Measurements from ENCODE around the gene NTSR1. TPM values are rescaled to one million over a fixed set of nuclear protein-coding genes. Genes with fewer than 3 reads are reported as not detected.

Gene NTSR1
- total RNA-seq, 2 donors from 2014 or later, result not detected

DNA sequence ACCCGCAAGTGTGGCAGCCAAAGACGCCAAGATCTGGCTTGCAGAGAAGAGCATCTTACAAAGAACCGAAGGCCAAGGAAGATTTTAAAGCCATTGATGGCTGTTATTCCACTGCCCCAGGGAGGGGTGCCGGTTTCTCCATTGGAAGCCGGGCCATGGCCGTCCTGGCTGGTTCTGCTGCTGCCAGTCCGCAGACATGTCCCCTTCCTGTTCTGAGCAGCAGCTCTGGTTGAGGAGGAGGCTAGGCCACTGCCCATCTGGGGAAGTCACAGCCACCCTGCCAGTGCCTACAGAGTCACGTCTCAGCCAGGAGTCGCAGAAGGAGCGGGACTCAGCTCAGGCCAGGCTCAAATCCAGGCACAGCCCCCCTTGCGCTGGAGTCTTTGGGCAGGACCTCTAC, 45.0 kb downstream of the NTSR1 start:
- H3K27ac Mint-ChIP-seq, result peak overlapping the region in 1 of 2 donors; percentile 40
- ATAC-seq (no peak), DNase-seq (ENCODE audit: low spot score) (no peak)
- no peaks in the 10 kb centered on the region for H3K9me3 Mint-ChIP-seq
- H3K27me3 Mint-ChIP-seq, result peaks cover 0 to 2% of the 10 kb centered on the region in 2 donors
- no peaks in the 10 kb centered on the region for H3K36me3 Mint-ChIP-seq
- H3K4me3 Mint-ChIP-seq, result no peak overlapping the region
- peaks cover 0 to 2% of the 10 kb centered on the region in 2 donors for H3K4me1 Mint-ChIP-seq (ENCODE audit: low read depth in 2 of 2)

GRCh38 chr20:62754122-62754990, 45.7 kb downstream of the NTSR1 start:
- ATAC-seq (peak in 1 of 2 donors; percentile 18), DNase-seq (ENCODE audit: low spot score) (no peak)
- Mint-ChIP-seq H3K27ac (no peak overlapping the region), H3K9me3 (no peaks in the 10 kb centered on the region), H3K27me3 (peaks cover 0 to 2% of the 10 kb centered on the region in 2 donors), H3K4me1 (ENCODE audit: low read depth in 2 of 2) (peaks cover 0 to 2% of the 10 kb centered on the region in 2 donors), H3K4me3 (no peak overlapping the region), H3K36me3 (no peaks in the 10 kb centered on the region)

DNA sequence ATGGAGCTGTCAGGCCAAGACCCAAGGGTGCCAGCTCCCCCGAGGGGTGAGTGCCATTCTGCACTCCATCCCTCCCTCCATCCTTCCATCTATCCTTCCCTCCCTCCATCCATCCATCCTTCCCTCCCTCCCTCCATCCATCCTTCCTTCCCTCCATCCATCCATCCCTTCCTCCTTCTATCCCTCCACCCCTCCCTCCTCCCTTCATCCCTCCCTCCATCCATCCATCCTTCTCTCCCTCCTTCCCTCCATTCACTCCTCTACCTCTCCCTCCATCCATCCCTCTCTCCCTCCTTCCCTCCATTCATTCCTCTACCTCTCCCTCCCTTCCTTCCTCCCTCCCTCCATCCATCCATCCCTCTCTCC, 46.3 kb downstream of the NTSR1 start:
- Mint-ChIP-seq H3K9me3 (no peaks in the 10 kb centered on the region), H3K4me3 (no peak overlapping the region), H3K27ac (no peak overlapping the region), H3K27me3 (peaks cover 0 to 2% of the 10 kb centered on the region in 2 donors), H3K4me1 (ENCODE audit: low read depth in 2 of 2) (peaks cover 0 to 2% of the 10 kb centered on the region in 2 donors), H3K36me3 (no peaks in the 10 kb centered on the region)
- ATAC-seq, result no peak
- no peak for DNase-seq (ENCODE audit: low spot score)

DNA sequence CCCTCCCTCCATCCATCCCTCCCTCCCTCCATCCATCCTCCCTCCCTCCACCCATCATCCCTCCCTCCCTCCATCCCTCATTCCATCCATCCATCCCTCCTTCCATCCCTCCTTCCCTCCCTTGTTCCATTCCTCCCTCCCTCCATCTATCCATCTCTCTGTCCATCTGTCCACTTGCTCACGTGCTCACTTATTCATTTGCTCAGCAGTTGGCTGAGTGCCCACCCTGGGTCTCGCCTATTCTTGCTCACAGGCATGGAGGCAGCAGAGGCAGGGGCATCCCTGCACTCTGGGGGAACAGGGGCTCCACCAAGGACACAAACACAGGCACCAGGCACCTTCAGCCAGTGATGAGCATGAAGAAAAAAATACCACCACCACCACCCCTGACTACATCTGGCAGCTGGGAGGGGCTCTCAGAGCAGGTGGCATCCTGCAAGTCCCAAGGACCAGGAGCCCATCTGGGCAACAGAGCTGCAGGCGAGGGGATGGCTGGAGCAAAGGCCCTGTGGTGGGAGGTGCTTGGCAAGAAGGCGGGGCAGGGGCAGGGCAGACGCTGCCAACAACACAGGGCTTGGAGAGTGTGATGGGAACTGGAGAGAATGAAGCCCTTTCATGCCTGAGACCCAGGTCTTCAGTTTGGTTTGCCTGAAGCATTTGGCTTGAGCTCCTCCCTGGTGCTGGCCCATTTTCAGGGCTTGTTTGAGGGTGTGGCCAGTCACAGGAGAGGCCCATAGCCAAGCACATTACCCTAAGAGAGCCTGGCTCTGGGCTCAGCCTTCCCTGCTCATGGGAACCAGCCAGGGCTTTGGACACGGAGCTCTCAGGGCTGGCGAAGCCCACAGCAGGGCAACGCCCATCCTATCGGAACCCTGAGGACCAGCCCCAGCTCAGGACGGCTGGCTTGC, 47.4 kb downstream of the NTSR1 start:
- ATAC-seq (no peak), DNase-seq (ENCODE audit: low spot score) (no peak)
- Mint-ChIP-seq H3K4me3 (no peak overlapping the region), H3K27ac (no peak overlapping the region), H3K9me3 (no peaks in the 10 kb centered on the region), H3K4me1 (ENCODE audit: low read depth in 2 of 2) (peaks cover 0 to 2% of the 10 kb centered on the region in 2 donors), H3K36me3 (no peaks in the 10 kb centered on the region), H3K27me3 (peaks cover 0 to 2% of the 10 kb centered on the region in 2 donors)

GRCh38 chr20:62758226-62758912, 49.7 kb downstream of the NTSR1 start:
- H3K9me3 Mint-ChIP-seq, result no peaks in the 10 kb centered on the region
- no peak overlapping the region for H3K4me3 Mint-ChIP-seq

GRCh38 chr20:62759981-62760431, 51.4 kb downstream of the NTSR1 start:
- H3K4me1 Mint-ChIP-seq (ENCODE audit: low read depth in 2 of 2), result no peaks in the 10 kb centered on the region
- no peaks in the 10 kb centered on the region for H3K27me3 Mint-ChIP-seq
- H3K9me3 Mint-ChIP-seq, result no peaks in the 10 kb centered on the region
- H3K36me3 Mint-ChIP-seq, result no peaks in the 10 kb centered on the region
- ATAC-seq, result no peak
- H3K4me3 Mint-ChIP-seq, result no peak overlapping the region
- no peak for DNase-seq (ENCODE audit: low spot score)
- no peak overlapping the region for H3K27ac Mint-ChIP-seq

More at GRCh38 chr20:62758226-62758912, 49.7 kb downstream of the NTSR1 start:
- Mint-ChIP-seq H3K36me3 (no peaks in the 10 kb centered on the region), H3K4me1 (ENCODE audit: low read depth in 2 of 2) (no peaks in the 10 kb centered on the region), H3K27me3 (no peaks in the 10 kb centered on the region), H3K27ac (no peak overlapping the region)
- DNase-seq (ENCODE audit: low spot score), result no peak
- no peak for ATAC-seq

DNA sequence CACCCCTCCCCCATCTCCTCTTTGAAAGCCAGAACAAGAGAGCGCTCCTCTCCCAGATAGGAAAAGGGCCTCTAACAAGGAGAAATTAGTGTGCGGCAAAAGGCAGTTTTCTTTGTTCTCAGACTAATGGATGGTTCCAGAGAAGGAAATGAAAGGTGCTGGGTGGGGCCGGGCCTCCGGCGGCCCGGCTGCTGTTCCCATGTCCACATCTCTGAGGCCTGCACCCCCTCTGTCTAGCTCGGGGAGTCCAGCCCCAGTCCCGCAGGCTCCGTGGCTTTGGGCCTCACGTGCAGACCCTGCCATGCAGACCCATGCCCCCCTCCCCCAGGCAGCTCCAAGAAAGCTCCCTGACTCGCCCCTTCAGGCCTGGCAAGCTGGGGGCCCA, 51.8 kb downstream of the NTSR1 start:
- Mint-ChIP-seq H3K36me3 (no peaks in the 10 kb centered on the region), H3K4me3 (no peak overlapping the region), H3K27me3 (no peaks in the 10 kb centered on the region), H3K4me1 (ENCODE audit: low read depth in 2 of 2) (no peaks in the 10 kb centered on the region), H3K27ac (no peak overlapping the region), H3K9me3 (no peaks in the 10 kb centered on the region)
- DNase-seq (ENCODE audit: low spot score) (no peak), ATAC-seq (no peak)

DNA sequence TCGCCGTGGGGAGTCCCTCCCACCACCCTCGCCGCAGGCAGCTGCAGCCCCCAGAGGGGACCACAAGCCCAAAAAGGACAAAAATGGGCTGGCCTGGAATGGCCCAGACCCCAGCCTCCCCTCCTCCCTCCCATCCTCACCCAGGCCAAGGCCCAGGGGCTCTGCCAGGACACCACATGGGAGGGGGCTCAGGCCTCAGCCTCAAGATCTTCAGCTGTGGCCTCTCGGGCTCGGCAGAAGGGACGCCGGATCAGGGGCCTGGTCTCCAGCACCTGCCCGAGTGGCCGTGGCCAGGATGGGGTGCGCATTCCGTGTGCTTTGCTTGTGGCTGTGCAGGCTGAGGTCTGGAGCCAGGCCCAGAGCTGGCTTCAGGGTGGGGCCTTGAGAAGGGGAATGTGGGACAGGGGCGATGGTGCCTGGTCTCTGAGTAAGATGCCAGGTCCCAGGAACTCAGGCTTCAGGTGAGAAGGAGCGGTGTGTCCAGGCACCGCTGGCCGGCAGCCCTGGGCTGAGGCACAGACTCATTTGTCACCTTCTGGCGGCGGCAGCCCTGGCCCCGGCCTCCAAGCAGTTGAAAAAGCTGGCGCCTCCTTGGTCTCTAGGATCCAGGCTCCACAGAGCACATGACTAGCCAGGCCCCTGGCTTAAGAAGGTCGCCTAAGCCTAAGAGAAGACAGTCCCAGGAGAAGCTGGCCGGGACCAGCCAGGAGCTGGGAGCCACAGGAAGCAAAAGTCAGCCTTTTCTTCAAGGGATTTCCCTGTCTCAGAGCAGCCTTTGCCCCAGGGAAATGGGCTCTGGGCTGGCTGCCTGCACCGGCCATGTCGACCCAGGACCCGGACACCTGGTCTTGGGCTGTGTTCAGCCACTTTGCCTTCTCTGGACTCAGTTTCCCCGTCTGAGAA, 52.5 kb downstream of the NTSR1 start:
- no peaks in the 10 kb centered on the region for H3K4me1 Mint-ChIP-seq (ENCODE audit: low read depth in 2 of 2)
- no peak for ATAC-seq
- no peaks in the 10 kb centered on the region for H3K36me3 Mint-ChIP-seq
- no peaks in the 10 kb centered on the region for H3K27me3 Mint-ChIP-seq
- no peak for DNase-seq (ENCODE audit: low spot score)
- no peak overlapping the region for H3K27ac Mint-ChIP-seq
- H3K4me3 Mint-ChIP-seq, result no peak overlapping the region
- H3K9me3 Mint-ChIP-seq, result no peaks in the 10 kb centered on the region

GRCh38 chr20:62761759-62762131, 53.1 kb downstream of the NTSR1 start:
- H3K4me3 Mint-ChIP-seq, result no peak overlapping the region
- ATAC-seq, result no peak
- no peaks in the 10 kb centered on the region for H3K9me3 Mint-ChIP-seq
- H3K27ac Mint-ChIP-seq, result no peak overlapping the region
- no peak for DNase-seq (ENCODE audit: low spot score)
- H3K4me1 Mint-ChIP-seq (ENCODE audit: low read depth in 2 of 2), result no peaks in the 10 kb centered on the region
- H3K27me3 Mint-ChIP-seq, result no peaks in the 10 kb centered on the region
- H3K36me3 Mint-ChIP-seq, result no peaks in the 10 kb centered on the region

DNA sequence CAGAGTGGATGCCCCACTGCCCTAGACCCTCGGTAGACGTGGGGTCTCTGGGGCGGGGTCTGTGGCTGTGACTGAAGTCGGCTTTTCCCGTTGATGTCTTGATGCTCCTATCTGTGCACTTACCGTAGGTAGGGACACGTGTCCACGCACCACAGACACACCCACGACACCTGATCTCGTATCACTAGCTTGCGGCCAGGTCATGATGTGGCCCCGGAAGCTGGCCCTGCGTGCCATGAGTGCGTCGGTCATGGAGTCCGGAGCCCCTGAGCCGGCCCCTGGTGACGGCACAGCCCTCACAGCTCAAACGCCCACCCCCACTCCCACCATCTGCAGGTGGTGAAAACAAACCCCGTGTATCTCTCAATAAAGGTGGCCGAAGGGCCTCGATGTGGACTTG, 53.7 kb downstream of the NTSR1 start:
- no peak for ATAC-seq
- no peaks in the 10 kb centered on the region for H3K36me3 Mint-ChIP-seq
- H3K4me1 Mint-ChIP-seq (ENCODE audit: low read depth in 2 of 2), result no peaks in the 10 kb centered on the region

DNA sequence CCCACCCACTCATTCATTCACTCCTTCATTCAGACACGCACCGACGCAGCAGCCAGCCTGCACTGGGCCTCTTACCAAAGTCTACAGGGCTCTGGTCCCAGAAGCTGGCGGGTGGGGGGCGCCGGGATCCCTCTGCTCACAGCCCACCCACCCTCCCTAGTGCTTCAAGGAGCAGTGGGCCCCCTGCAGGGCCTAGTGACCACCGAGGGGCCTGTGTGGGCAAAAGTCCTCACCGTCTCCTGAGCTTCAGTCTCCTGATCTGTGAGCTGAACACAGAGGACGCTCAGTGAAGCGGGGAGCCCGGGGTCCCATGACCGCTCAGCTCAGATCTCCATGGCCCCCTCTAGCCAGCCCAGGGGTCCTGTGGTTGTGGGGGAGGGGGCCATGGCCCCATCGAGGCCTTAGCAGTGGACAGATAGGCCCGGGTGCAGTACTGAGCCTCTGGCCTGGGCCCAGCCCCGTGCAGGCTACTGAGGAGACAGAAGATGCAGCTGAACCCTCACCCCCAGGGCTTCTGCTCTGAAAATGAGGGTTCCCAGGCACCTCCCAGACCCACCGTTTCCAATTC, 54.2 kb downstream of the NTSR1 start:
- Mint-ChIP-seq H3K27me3 (no peaks in the 10 kb centered on the region), H3K4me1 (ENCODE audit: low read depth in 2 of 2) (no peaks in the 10 kb centered on the region), H3K27ac (no peak overlapping the region), H3K9me3 (no peaks in the 10 kb centered on the region), H3K36me3 (no peaks in the 10 kb centered on the region), H3K4me3 (no peak overlapping the region)
- DNase-seq (ENCODE audit: low spot score) (no peak), ATAC-seq (no peak)

More for the DNA sequence above, 53.7 kb downstream of the NTSR1 start:
- Mint-ChIP-seq H3K27me3 (no peaks in the 10 kb centered on the region), H3K4me3 (no peak overlapping the region), H3K9me3 (no peaks in the 10 kb centered on the region), H3K27ac (no peak overlapping the region)
- no peak for DNase-seq (ENCODE audit: low spot score)

DNA sequence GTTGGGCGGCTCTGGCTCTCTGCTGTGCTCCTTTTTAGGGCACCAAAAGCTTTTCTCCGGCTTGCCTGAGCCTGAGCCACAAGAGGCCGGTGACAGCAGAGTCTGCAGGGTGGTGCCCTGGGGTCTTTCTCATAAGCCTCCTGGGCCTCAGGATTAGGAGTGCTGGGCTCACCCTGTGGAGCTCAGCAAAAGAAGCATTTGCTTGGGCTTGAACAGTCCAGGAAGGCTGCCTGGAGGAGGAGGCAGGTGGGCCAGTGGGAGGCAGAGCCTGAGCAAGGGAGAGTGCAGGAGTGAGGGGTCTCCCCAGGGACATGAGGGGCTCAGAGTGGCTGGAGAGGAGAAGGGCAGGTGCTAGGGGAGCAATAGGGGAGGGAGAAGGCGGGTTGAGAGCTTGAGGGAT, 54.8 kb downstream of the NTSR1 start:
- Mint-ChIP-seq H3K27ac (no peak overlapping the region), H3K9me3 (no peaks in the 10 kb centered on the region), H3K4me1 (ENCODE audit: low read depth in 2 of 2) (no peaks in the 10 kb centered on the region), H3K36me3 (no peaks in the 10 kb centered on the region), H3K27me3 (no peaks in the 10 kb centered on the region), H3K4me3 (no peak overlapping the region)
- ATAC-seq, result no peak
- no peak for DNase-seq (ENCODE audit: low spot score)
